Psoas muscle (tissue), 8 donors: ENCODE measurements around the gene WNT9B. TPM values are rescaled to one million over a fixed set of nuclear protein-coding genes. Genes with fewer than 3 reads are reported as not detected.
A peak's percentile ranks its signal among the peaks of the same experiment; 100 is the strongest.

Experiments
- ATAC-seq, 4 donors: fragments of 200-7000 bp; cut with Tn5 transposase; one replicate each; pipeline ENCODE4 v1.9.1; 2020; ENCODE audit warnings: moderate library complexity in 3 of 4, mild to moderate bottlenecking in 2 of 4
- DNase-seq, 2 donors: peaks; one replicate each; pipeline ENCODE4 v3.0.0-alpha.2; 2020
- H3K27ac ChIP-seq: fragments of 200-600 bp; one replicate; pipeline ENCODE4 v1.8.0; 2022
- H3K27me3 ChIP-seq, 3 donors: fragments of 200-600 bp in 1 of 3; one replicate each; pipeline versions ENCODE4 v1.6.1 to v1.8.0; 2013 to 2022; ENCODE audit warnings: low read length in 2 of 3, mild to moderate bottlenecking in 2 of 3, moderate library complexity in 1 of 3; ENCODE audit not compliant: insufficient read depth in 3 of 3
- H3K36me3 ChIP-seq, 2 donors: fragments of 200-600 bp in 1 of 2; one replicate each; pipeline versions ENCODE4 v1.6.1 to v1.8.0; 2013 to 2022; ENCODE audit warnings: low read depth in 1 of 2, mild to moderate bottlenecking in 1 of 2, moderate library complexity in 1 of 2; ENCODE audit not compliant: insufficient read depth in 1 of 2
- H3K4me1 ChIP-seq: fragments of 200-600 bp; one replicate; pipeline ENCODE4 v1.8.0; 2022
- H3K4me3 ChIP-seq: fragments of 200-600 bp; one replicate; pipeline ENCODE4 v1.8.0; 2022; ENCODE audit warnings: mild to moderate bottlenecking
- H3K9me3 ChIP-seq: fragments of 200-600 bp; one replicate; pipeline ENCODE4 v1.8.0; 2022
- WGBS, 3 donors: extraction: QIAGEN DNeasy Blood & Tissue Kit; methylation state at CpG; one replicate each; pipeline versions ENCODE4 v1.1.6 to v1.1.7; 2013; 5-methylcytosine and 5-hydroxymethylcytosine counted together
- intact Hi-C, 2 donors: fragments of 100-400 bp; cut with DNase I; formaldehyde crosslinking; loops; one replicate each; pipeline versions ENCODE4 v1.11.0 to v1.14.2; 2022
- polyA plus RNA-seq, 3 donors: library from polyadenylated mRNA; stranded (reverse); fragments of 200-250 nt; gene quantifications; one replicate each; pipeline ENCODE4 v1.2.3, GENCODE V29; 2013
- total RNA-seq, 4 donors: library from RNA; stranded (reverse); fragmentation: NEBNext Ultra II Directional in 2 of 4; extraction: Animal tissue kit (Norgen Biotek cat#: 25700) in 2 of 4; gene quantifications; one replicate each; pipeline versions ENCODE4 v1.2.1 to v1.2.4, GENCODE V29; 2021 to 2023
- TF ChIP-seq, protein P1 (sequence below): fragments of 200-600 bp; IDR thresholded peaks from one replicate; pipeline ENCODE4 v1.8.0; 2022; ENCODE audit warnings: antibody characterized with exemption
- donor health status: healthy with polysubstance abuse.
- donor health status: DM: no; HTN: no; CAD: no; lungs with moderate emphysema.
- donor health status: Bipolar disorder and iron deficiency.
- donor health status: healthy.
- donor health status: DM: yes; HTN: yes; CAD: no.
- donor health status: DM: no; HTN: no; CAD: no.
- donor health status: DM: no; HTN: no; CAD: no.
- donor health status: DM: yes; HTN: yes; CAD: no.

Gene WNT9B
- total and polyA plus RNA-seq, 7 donors, result 0.05 to 0.32 (median 0.13) TPM; not detected in 3

DNA sequence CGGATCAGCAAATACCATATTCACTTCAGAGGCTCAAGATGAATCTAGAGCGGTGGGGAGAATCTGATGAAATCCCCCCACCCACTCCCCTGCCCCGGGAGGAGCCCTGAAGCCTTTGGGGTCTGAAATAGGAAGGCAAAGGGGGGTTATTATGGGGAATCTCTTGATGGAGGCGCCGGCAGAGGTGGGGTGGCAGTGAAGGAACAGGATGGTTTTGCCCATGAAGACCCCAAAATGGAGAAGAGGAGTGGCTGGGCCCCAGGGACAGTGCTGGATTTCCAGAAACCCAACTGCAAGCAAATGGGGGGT is 33.5 kb upstream of the WNT9B start:
- DNase-seq, result no peak
- H3K4me3 ChIP-seq, result no peak overlapping the region
- WGBS, 3 donors, result 12 to 14% (median 13%) methylated on average over 5 of the region's 5 CpGs
- no peak overlapping the region for H3K27ac ChIP-seq
- intact Hi-C loops, result no loop called here
- peaks cover 15% of the 10 kb centered on the region for H3K4me1 ChIP-seq
- peaks cover 0 to 96% (median 52%) of the 10 kb centered on the region in 3 donors for H3K27me3 ChIP-seq
- ATAC-seq, result no peak
- H3K9me3 ChIP-seq, result no peaks in the 10 kb centered on the region
- H3K36me3 ChIP-seq, result no peaks in the 10 kb centered on the region
- TF ChIP-seq, protein P1, sequence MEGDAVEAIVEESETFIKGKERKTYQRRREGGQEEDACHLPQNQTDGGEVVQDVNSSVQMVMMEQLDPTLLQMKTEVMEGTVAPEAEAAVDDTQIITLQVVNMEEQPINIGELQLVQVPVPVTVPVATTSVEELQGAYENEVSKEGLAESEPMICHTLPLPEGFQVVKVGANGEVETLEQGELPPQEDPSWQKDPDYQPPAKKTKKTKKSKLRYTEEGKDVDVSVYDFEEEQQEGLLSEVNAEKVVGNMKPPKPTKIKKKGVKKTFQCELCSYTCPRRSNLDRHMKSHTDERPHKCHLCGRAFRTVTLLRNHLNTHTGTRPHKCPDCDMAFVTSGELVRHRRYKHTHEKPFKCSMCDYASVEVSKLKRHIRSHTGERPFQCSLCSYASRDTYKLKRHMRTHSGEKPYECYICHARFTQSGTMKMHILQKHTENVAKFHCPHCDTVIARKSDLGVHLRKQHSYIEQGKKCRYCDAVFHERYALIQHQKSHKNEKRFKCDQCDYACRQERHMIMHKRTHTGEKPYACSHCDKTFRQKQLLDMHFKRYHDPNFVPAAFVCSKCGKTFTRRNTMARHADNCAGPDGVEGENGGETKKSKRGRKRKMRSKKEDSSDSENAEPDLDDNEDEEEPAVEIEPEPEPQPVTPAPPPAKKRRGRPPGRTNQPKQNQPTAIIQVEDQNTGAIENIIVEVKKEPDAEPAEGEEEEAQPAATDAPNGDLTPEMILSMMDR, result no peak

DNA sequence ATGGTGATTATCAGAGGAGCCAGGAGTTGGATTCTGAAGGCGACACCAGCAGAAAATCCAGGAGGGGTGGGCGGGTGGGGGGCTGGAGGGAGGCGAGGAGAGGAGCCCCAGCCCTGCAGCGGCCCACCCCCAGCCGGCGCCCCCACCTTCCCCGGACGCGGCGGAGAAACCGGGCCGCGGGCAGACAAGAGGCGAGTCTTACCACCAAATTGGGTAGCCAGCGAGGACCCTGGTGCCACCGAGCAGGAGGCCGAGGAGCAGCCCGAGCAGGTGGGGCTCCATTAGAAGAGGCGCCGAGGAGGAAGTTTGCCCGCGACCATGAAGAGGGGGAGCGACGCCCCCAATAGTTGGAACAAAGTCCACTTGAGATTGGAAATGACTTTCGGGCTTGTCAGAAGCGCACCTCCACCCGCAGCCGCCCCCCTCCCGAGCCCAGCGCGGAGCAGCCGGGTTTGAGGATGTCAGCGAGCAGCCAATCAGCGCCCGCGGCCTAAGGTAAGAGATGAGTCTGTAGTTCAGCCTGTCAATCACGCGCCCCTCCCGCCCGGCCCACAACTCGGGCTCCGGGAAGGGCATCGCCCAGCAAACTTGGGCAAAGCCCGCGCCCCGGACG is 33.0 kb upstream of the WNT9B start, which contains the start of gene WNT3:
TSS of gene WNT3 (minus strand) at position 377 of the 613 bp plus-strand sequence. CDS start at position 282, 95 bp downstream.
- DNase-seq, result no peak
- TF ChIP-seq, protein P1, result no peak
- ATAC-seq, result peak in 3 of 4 donors; percentile 6 to 55 (median 16)
- Histone ChIP-seq H3K27me3 (peaks cover 0 to 92% (median 50%) of the 10 kb centered on the region in 3 donors), H3K4me1 (peaks cover 15% of the 10 kb centered on the region), H3K27ac (no peak within 1 kb of the TSS), H3K9me3 (no peaks in the 10 kb centered on the region), H3K36me3 (no peaks in the 10 kb centered on the region), H3K4me3 (peak within 1 kb of the TSS; percentile 61)
- intact Hi-C loops, result no loop called here
- WGBS, 3 donors, result 1 to 2% (median 2%) methylated on average over 44 to 47 of the region's 47 CpGs

DNA sequence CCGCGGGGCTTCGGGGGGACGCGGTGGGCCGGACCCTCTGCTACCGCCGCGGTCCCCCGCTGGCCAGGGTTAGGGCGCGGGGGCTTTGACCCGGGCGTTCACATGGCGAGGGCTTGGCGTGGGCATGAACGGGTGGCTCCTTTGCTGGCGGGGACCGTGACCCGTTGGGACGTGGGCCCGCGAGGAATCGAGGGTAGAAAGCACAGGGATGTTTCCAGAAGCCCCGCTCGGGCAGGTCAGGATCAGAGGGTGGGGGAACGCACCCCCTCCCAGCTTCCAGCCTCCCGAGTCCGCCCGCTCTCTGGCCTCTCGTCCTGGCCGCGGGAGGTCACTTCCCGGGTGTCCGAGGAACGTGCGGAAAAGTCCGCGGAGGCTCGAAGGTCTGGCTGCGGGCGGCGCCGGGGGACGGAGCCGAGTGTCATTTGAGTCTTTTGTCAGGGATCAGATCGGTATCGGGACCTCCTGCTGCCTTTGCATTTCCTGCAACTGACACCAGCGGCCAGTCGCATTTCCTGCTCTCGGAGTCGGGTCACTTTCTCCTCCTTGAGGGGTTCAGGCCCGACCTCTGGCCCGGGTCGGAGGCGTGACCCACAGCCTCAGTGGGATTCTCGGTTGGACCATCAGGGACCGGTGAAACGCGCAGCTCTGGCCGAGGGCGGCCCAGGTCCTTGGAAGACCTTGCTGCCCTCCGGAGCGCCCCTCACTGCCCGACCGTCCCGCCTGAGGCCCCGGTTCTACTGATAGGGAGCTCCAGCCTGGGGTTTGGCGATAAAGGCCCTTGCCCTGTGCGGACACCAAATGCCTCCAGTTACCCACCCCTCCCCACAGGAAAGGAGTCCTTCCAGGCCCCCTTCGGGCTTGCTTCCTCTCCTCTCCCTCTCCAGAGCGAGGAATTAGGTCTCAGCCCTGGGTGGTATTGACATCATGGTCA is 32.2 kb upstream of the WNT9B start:
- intact Hi-C loops, result no loop called here
- peaks cover 0 to 87% (median 50%) of the 10 kb centered on the region in 3 donors for H3K27me3 ChIP-seq
- peak; percentile 5 to 54 (median 29) for ATAC-seq
- 3 to 5% (median 5%) methylated on average over 65 to 72 of the region's 72 CpGs for WGBS, 3 donors
- peaks cover 15% of the 10 kb centered on the region for H3K4me1 ChIP-seq
- H3K27ac ChIP-seq, result no peak overlapping the region
- H3K36me3 ChIP-seq, result no peaks in the 10 kb centered on the region
- peak overlapping the region; percentile 61 for H3K4me3 ChIP-seq
- DNase-seq, result no peak
- TF ChIP-seq, protein P1, result no peak
- H3K9me3 ChIP-seq, result no peaks in the 10 kb centered on the region

DNA sequence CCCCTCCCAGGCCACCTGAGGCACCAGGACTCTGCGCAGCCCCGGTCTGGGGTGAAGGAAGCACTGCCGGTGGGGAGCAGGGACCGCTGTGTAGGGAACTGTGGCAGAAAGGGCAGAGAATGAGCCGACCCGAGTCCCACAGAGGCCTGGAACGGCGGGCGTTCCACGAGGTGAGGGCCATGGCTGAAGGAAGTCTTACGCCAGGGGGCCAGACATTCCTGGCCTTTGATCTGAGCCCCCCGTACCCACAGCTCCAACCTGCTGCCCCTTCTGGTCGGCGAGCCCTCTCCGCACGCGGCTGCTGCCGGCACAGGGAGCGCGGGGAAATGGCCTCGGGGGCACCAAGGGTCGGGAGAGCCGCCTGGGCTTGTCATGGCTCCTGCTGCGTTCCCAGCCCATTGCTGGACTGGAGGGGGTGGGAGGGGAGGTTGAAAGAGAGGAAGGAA is 31.5 kb upstream of the WNT9B start:
- ATAC-seq, result no peak
- Histone ChIP-seq H3K27me3 (peaks cover 0 to 79% (median 50%) of the 10 kb centered on the region in 3 donors), H3K27ac (no peak overlapping the region), H3K36me3 (no peaks in the 10 kb centered on the region), H3K4me3 (no peak overlapping the region), H3K9me3 (no peaks in the 10 kb centered on the region), H3K4me1 (peaks cover 15% of the 10 kb centered on the region)
- TF ChIP-seq, protein P1, result no peak
- DNase-seq, result no peak
- 9 to 18% (median 18%) methylated on average over 24 of the region's 24 CpGs for WGBS, 3 donors
- intact Hi-C loops, result no loop called here
